Prostate gland (tissue), 2 donors: Measurements from ENCODE around the gene POSTN. TPM values are rescaled to one million over a fixed set of nuclear protein-coding genes. Genes with fewer than 3 reads are reported as not detected.

Experiments
- DNase-seq: peaks from one replicate; pipeline ENCODE4 v3.0.0-alpha.2; 2019; ENCODE audit warnings: low spot score
- H3K27ac ChIP-seq, 2 donors: fragments of 200-600 bp; sonication (generic); 2 replicates each; pipeline ENCODE4 v1.5.1; 2017 to 2019
- H3K27me3 ChIP-seq: fragments of 200-600 bp; sonication (generic); replicated peaks from 2 replicates; pipeline ENCODE4 v1.5.1; 2019; ENCODE audit not compliant: insufficient read depth
- H3K36me3 ChIP-seq, 2 donors: fragments of 200-600 bp; sonication (generic); 1 replicate in 1 of 2; 2 replicates in 1 of 2; pipeline versions ENCODE4 v1.5.1 to v1.8.1; 2017 to 2019
- H3K4me1 ChIP-seq: fragments of 200-600 bp; sonication (generic); replicated peaks from 2 replicates; pipeline ENCODE4 v1.5.1; 2019
- H3K4me3 ChIP-seq, 2 donors: fragments of 200-600 bp; sonication (generic); 2 replicates each; pipeline ENCODE4 v1.5.1; 2017 to 2019
- H3K9me3 ChIP-seq: fragments of 200-600 bp; sonication (generic); 2 replicates; pipeline ENCODE4 v1.5.1; 2017
- POLR2A ChIP-seq: fragments of 450-650 bp; IDR thresholded peaks from one replicate; pipeline ENCODE4 v1.6.1; 2016; ENCODE audit warnings: antibody characterized with exemption, mild to moderate bottlenecking
- POLR2AphosphoS5 ChIP-seq: sonication (generic); formaldehyde crosslinking; IDR thresholded peaks from one replicate; pipeline ENCODE4 v1.6.1; 2017; ENCODE audit warnings: antibody characterized with exemption
- WGBS: methylation state at CpG from one replicate; pipeline ENCODE4 v1.1.5; 2018; 5-methylcytosine and 5-hydroxymethylcytosine counted together
- intact Hi-C: fragments of 100-400 bp; cut with DNase I; formaldehyde crosslinking; loops from one replicate; pipeline ENCODE4 v1.14.2; 2022
- total RNA-seq, 2 donors: library from RNA; depleted of rRNA; stranded (reverse); fragments of >200 nt; gene quantifications; one replicate each; pipeline ENCODE4 v1.1.0, GENCODE V29; 2016
- TF ChIP-seq, protein P1 (sequence below), 4 experiments: fragments of 200-600 bp in 2 of 4; fragments of 450-650 bp in 2 of 4; sonication (generic) in 2 of 4; IDR thresholded peaks; 1 replicate in 3 of 4; 2 replicates in 1 of 4; pipeline ENCODE4 v1.5.1; 2016 to 2019; ENCODE audit warnings: antibody characterized with exemption in 4 of 4, mild to moderate bottlenecking in 2 of 4, moderate library complexity in 2 of 4

POSTN gene
- total RNA-seq, 2 donors from 2014 or later, result 8.5 to 28.3 TPM

DNA sequence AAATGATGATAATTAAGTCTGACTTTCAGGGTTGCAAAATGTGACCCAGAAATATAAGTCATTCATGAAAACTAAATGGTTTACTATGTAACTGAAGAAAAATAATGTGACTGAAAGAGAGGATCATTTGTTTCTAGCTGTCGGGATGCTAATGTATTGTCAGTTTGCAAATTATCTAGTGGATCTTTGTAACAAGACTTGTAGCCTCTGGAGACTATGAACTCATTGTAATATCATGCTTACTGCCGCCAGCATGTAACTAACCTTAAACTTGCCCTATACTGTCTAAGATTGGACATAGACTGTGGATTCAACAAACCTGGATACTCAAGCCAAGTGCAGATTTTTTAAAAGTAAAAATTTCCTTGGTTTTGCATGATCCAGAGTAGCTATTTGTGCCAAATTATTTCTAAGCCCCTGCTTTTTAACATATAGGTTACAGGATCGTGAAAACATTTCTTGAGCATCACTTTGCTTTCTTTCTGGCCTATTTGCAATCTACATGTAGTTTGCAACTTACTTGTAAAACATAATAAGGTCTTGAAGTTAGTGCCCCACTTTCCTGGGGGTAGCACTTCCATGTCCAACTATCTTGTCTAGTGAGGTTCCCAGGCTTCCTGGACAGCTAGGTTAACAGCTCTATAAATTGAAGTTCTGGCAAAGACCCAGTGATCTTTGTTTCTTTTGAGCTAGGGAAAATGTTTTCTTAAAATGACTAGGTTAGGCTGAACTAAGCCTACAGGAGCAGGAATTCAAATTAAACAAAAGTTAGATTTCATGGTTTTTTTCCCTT lies 3.3 kb upstream of the POSTN start:
- Histone ChIP-seq H3K4me1 (no peaks in the 10 kb centered on the region), H3K9me3 (no peaks in the 10 kb centered on the region), H3K27ac (no peak overlapping the region), H3K36me3 (no peaks in the 10 kb centered on the region), H3K4me3 (no peak overlapping the region), H3K27me3 (no peaks in the 10 kb centered on the region)
- intact Hi-C loops, result loop anchor here (2.0 kb wide), 2 partner anchors 493 to 529 kb away; no protein-coding TSS in a partner anchor
- TF ChIP-seq POLR2AphosphoS5, result no peak
- TF ChIP-seq POLR2A, result no peak
- TF ChIP-seq, protein P1, sequence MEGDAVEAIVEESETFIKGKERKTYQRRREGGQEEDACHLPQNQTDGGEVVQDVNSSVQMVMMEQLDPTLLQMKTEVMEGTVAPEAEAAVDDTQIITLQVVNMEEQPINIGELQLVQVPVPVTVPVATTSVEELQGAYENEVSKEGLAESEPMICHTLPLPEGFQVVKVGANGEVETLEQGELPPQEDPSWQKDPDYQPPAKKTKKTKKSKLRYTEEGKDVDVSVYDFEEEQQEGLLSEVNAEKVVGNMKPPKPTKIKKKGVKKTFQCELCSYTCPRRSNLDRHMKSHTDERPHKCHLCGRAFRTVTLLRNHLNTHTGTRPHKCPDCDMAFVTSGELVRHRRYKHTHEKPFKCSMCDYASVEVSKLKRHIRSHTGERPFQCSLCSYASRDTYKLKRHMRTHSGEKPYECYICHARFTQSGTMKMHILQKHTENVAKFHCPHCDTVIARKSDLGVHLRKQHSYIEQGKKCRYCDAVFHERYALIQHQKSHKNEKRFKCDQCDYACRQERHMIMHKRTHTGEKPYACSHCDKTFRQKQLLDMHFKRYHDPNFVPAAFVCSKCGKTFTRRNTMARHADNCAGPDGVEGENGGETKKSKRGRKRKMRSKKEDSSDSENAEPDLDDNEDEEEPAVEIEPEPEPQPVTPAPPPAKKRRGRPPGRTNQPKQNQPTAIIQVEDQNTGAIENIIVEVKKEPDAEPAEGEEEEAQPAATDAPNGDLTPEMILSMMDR (IDR thresholded peaks at IDR 0.05), result no peak
- 73% methylated on average over 3 of the region's 3 CpGs for WGBS
- DNase-seq, result peak; percentile 12

DNA sequence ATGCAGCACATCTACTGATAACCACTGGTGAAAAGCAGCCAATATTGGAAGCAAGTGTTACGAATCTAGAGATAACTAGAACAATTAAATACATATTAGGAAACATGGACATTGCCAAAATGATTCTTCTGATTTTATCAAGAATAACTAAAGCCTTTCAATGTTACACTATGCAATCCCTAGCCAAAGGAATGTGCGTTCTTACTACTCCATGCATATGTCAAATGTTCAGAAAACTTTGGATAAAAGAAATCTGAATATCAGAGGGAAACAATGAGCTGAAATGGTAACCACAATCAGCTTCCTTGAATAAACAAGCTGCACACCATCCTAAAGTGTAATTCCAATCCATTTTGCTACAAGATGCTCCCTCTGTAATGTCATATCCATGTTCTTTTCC lies 951 bp upstream of the POSTN start:
- intact Hi-C loops, result no loop called here
- TF ChIP-seq POLR2A, result no peak
- TF ChIP-seq, protein P1 (IDR thresholded peaks at IDR 0.05), result no peak
- no peak for TF ChIP-seq POLR2AphosphoS5

GRCh38 chr13:37597477-37598025 lies 1.0 kb downstream of the POSTN start:
- Histone ChIP-seq H3K9me3 (no peaks in the 10 kb centered on the region), H3K27ac (no peak overlapping the region), H3K27me3 (no peaks in the 10 kb centered on the region), H3K36me3 (no peaks in the 10 kb centered on the region), H3K4me1 (no peaks in the 10 kb centered on the region), H3K4me3 (no peak overlapping the region)
- intact Hi-C loops, result no loop called here
- TF ChIP-seq, protein P1 (IDR thresholded peaks at IDR 0.05), result no peak
- no peak for TF ChIP-seq POLR2AphosphoS5
- WGBS, result 47% methylated on average over 2 of the region's 2 CpGs
- DNase-seq, result no peak

More for the DNA sequence above, 951 bp upstream of the POSTN start:
- DNase-seq, result no peak
- Histone ChIP-seq H3K27me3 (no peaks in the 10 kb centered on the region), H3K4me3 (no peak overlapping the region), H3K36me3 (no peaks in the 10 kb centered on the region), H3K27ac (no peak overlapping the region), H3K9me3 (no peaks in the 10 kb centered on the region), H3K4me1 (no peaks in the 10 kb centered on the region)
- 29% methylated on average over 2 of the region's 2 CpGs for WGBS

- H3K36me3 ChIP-seq, result no peaks in the 10 kb centered on the region
- no peak overlapping the region for H3K27ac ChIP-seq
- H3K27me3 ChIP-seq, result no peaks in the 10 kb centered on the region
- H3K4me3 ChIP-seq, result no peak overlapping the region
- DNase-seq, result no peak
- WGBS, result 63% methylated on average over 3 of the region's 3 CpGs
- TF ChIP-seq POLR2AphosphoS5, result no peak
- TF ChIP-seq, protein P1 (IDR thresholded peaks at IDR 0.05), result no peak
- TF ChIP-seq POLR2A, result no peak
- H3K9me3 ChIP-seq, result no peaks in the 10 kb centered on the region
- intact Hi-C loops, result no loop called here
- H3K4me1 ChIP-seq, result no peaks in the 10 kb centered on the region
Measured at GRCh38 chr13:37596805-37597204, 1.8 kb downstream of the POSTN start.

GRCh38 chr13:37595162-37595561 lies 3.4 kb downstream of the POSTN start:
- Histone ChIP-seq H3K9me3 (no peaks in the 10 kb centered on the region), H3K27ac (no peak overlapping the region), H3K4me3 (no peak overlapping the region), H3K27me3 (no peaks in the 10 kb centered on the region), H3K4me1 (no peaks in the 10 kb centered on the region), H3K36me3 (no peaks in the 10 kb centered on the region)
- DNase-seq, result no peak
- TF ChIP-seq POLR2A, result no peak
- TF ChIP-seq, protein P1 (IDR thresholded peaks at IDR 0.05), result no peak
- intact Hi-C loops, result no loop called here
